RPMI8226 (cell line): ENCODE measurements around the gene CFAP46.
A peak's percentile ranks its signal among the peaks of the same experiment; 100 is the strongest.
"Not testable (repeated sequence)": the region's sequence is repeated elsewhere in the genome, so short reads cannot be mapped to it uniquely, and the experiment has no call there.

Experiments
- DNase-seq: peaks from one replicate; pipeline ENCODE4 v3.0.0-alpha.2; 2015

CFAP46 gene

DNA sequence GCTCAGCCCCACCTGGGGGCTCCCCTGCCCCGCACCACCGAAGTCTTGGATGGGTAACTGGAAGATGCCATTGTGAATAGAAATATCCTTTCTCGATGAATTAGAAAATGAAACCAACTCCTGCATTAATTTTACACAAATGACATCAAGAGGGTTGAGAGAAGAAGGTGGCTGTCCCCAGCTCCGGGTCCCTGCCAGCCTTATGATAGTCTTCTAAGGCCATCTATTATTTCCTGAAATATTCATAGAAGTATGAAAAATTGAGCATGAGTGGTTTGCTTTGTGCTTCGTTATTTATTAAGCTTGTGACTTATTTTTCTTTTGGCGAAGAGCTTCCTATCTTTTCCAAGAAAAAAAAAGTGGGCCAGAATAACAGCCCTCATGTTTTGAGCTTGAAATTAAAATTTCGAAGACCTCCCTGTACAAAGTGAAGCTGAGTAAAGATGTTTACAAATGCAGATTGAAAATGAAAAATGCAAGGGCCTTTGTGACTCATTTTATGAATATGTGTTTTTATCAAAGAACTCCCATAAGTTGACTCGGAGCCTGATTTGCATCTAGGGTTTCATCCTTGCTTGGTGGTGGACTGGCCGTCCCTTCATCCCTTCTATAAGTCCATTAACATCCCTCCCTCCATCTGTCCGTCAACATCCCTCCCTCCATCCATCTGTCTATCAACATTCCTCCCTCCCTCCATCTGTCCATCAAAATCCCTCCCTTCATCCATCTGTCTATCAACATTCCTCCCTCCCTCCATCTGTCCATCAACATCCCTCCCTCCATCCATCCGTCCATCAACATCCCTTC, 20.5 kb upstream of the CFAP46 start:
- DNase-seq, result no peak

DNA sequence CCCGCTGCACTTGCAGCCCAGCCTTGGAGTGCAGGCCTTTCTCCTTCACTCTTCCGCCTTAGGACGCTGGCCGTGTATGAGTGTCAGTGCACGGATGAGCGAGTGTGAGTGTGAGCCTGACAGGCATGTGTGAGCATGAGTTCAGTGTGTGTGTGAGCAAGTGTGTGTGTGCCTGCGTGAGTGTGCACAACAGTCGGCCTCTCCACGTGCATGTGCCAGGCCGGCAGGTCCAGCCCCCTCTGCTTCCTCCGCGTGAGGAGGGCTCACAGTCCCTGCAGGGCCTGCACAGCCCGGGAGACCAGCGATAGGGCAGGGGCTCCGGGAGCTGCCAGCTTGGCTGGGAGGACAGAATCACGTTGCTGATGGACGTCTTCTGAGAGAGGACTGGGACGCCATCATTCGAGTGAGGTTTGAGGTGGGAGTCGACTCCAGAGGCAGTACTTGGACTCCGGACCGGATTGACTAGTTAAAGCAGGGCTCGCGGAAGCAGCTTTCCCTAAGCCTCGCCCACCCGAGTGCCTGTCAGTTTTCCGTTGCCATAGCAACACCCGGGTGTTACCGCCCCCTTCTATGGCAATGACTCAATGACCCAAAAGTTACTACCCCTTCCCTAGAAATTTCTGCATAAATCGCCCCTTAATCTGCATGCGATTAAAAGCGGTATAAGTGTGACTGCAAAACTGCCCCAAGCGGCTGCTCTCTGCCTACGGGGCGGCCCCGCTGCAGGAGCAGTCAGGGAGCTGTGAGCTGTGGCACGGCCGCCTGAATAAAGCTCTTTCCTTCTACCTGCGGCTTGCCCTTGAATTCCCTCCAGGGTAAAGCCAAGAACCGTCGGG, 19.6 kb upstream of the CFAP46 start:
- peak; percentile 7 for DNase-seq

DNA sequence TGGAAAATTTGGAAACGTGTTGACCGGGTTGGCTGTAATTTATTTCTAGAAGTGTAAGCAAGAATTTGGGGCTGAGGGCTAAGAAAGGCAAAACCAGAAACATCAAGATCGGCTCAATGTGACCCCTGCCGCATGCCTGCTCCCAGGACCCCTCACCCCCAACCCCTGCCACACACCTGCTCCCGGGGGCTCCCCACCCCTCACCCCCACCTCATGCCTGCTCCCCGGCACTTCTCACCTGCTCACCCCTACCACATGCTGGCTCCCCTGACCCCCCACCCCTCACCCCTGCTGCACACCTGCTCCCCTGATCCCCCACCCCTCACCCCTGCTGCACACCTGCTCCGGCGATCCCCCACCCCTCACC, 19.0 kb upstream of the CFAP46 start:
- no peak for DNase-seq

DNA sequence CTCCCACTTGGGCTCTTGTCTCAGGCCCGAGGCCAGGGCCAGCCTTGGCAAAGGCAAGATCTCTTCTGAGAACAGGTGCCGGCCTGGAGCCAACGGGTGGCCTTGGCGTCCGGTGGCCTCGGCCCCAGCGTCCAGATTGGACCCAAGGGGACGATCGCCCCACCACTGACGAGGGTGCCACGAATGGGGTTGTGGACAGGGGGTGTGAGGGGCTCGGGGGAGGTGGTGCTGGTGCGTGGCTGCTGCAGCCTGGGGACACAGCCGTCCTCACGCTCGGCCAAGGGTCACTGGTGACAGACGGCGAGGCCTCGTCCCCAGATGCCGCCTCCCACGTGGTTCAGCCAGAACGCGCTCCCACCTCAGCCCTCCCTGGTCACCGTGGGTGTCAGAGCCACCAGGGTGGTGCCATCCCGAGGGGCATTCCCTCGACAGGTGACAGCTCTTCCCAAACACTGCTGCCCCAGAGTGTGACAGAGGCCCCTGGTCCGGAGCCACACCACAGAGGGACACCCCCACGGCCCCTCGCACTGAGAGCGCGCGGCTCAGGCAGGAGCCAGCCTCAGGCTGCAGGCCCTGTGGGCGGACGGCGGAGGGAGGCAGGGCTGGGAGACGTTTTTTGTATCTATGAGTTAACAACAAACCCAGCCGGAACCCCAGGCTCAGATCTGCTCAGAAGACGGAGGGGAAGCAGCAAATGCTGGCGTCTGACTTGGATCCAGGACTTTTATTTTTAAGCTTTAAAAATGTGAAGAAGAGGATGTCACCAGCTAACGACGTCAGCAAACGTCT, 18.5 kb upstream of the CFAP46 start:
- DNase-seq, result no peak

DNA sequence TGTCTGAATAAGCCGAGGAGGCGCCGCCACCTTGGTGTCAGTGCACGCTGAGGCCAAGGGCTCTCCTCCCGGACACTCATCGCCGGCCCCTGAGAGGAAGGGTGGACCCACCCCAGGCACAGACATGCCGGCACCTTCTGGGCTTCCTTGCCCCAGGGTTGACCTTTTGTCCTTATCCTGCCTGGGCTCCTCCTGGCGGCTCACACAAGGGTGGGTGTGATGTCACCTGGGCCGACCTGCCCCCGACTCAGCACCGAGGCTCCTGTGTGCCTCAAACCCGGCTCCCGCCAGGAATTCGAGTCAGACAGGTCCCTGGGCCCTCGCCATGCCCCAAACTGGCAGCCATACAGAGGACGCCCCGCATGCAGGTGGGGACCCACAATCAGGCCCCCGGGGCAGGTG, 17.7 kb upstream of the CFAP46 start:
- DNase-seq, result no peak

DNA sequence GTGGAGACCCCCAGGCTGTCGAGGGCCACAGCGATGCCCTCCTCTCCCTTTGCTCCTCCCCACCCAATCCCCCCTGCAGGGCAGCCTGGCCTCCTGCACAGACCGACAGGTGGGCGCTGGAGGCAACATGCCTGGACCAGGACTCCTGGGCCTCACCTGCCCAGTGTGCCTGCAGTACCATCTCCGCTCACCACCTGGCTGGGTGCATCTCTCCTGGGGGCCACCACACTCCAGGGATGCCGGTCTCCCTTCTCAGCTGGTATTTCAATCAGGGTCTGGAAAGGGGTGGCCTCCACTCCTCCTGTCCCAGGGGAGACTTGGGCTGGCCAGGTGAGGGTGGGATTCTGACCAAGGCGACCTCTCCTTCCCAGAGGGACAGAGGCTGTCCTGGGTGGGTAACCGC, 17.2 kb upstream of the CFAP46 start:
- no peak for DNase-seq

DNA sequence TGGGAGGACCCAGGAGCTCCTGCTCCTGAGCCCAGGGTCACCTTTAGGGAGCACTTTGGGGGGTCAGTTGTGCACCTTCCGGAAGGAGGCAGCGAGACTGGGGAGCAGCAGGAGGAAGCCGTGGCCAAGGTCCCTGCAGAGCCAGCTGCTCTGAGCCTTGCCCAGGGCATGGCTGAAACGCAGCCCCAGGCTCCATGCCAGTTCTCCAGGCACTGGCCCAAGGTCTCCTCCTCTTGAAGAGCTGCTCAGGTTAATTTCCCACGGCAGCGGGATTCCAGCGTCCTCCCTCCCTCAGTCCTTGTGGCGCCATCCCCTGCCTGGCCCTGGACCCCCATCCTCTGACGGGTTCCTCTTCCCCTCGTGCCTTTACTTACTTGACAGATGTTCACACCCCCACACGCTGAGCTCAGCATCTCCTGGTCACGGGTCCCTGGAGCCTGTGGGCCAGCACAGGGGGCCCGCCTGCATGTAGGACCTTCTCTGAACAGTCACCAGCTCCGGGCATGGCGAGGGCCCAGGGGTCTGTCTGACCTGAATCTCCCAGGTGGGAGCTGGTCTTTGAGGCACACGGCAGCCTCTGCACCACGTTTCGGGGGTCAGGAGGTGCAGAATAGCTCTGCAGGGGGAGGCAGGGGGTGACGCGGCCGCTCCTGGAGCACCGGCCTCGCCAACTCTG, 16.7 kb upstream of the CFAP46 start:
- DNase-seq, result no peak

DNA sequence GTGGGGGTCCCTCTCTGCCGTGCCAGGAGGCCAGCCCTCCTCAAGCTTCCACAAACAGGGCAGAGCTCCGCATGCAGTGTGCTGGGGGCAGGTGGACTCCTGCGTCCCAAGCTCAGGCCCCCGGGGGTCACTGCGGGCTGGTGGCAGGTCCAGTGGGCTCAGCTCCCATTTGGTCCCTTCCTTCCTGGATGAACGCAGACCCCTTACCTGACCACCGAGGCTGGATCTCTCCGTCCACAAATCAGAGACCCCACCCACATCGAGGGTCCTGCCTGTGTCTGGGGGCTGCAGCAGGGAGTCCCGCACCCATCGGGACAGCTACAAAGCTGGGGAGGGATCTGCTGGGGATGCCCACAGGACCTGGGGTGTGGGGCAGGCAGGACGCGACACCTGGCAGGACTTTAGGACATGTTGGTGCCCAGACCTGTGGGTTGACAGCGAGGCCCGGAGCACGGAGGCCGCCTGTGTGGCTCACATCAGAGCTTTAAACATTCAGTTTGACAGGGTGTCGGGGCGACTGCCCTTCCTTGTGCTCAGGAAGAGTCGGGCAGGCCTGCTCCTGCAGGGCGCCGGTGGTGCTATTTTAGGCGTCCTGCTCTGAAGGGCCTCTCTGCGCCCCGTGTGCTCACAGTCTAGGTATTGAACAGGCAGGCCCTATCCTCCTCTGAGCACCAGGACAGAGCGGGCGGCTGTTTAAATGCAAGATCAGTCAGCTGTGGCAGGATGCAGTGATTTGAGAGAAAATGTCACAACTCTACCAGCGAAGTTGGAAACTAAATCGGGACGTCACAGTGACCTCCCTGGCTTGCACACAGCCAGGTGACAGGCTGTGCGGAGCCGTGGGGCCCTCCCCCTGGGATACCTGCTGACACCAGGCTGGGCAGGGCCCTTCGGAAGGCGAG, 15.9 kb upstream of the CFAP46 start:
- DNase-seq, result no peak

DNA sequence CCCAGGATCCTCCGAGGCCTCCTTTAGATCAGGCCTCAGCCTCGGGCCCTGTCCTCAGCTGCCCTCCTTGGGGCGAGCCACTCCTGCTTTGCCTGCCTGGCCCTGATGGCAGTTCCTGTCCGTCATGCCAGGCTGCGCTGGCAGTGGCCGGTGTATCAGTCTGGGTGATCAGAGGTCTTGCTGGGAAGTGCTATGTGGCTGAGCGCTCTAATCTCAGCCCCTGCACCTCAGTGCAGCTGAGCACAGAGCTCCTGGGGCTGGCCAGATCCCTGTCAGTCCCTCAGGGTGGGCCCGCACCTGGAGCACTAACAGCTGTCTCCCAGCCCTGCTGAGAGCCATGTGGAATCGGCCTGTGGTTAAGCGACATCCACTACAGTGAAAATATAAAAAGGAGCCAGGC, 14.8 kb upstream of the CFAP46 start:
- DNase-seq, result no peak

DNA sequence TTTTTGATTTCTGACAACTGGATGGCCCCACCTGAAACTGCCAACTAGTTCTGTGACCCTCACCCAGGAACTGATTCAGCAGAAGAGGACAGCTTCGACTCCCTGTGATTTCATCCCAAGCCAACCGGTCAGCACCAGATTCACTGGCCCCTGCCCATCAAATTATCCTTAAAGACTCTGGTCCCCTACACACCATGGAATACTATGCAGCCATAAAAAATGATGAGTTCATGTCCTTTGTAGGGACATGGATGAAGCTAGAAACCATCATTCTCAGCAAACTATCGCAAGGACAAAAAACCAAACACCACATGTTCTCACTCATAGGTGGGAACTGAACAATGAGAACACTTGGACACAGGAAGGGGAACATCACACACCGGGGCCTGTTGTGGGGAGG, 13.9 kb upstream of the CFAP46 start:
- DNase-seq, result not testable (repeated sequence)

DNA sequence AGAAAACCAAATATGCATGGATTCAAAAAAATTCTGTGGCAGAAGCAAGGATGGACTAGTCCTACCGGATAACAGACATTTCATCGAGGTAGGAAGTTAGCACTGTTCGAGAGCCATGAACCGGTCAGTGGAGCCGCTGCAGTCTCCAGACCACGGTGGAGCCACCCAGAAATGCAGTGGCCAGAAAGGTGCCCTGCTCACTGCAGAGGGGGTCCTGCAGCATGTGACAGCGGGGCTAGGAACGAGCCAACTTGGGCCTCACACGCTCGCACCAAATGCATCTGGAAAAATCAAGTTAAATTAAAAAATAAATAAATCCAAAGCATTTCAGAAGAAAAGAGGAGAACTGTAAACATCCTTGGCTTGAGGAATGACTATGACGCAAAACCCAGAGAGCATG, 13.1 kb upstream of the CFAP46 start:
- DNase-seq, result no peak

DNA sequence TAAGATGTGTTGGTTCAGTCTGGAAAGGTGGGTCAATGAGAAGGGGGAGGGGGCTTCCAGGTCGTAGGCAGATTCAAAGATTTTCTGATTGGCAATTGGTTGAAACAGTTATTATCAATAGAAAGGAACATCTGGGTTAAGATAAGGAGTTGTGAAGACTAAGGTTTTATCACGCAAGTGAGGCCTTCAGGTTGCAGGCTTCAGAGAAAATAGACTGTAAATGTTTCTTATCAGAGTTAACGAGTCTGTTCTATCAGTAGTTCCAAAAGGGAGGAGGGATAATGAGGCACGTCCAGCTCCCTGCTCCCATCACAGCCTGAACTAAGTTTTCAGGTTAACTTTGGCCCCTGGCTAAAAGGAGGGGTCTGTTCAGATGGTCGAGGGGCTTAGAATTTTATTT, 11.1 kb upstream of the CFAP46 start:
- DNase-seq, result no peak

DNA sequence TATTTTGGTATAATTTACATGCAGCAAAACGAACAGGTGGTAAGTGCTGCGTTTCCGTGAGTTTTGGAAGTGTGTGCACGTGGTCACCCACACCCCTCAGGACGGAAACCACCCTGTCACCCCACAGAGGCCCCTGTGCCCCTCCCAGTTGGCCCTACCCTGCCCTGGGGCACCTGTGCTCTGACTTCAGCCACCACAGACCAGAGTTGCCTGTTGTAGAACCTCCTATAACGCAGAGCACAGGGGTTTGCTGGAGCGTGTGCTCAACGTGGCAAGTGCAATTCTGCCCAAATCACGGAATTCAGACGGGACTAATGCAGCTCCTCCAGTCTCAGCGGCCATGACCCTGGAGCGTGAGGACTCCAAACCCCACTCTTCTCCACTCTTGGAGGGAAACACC, 9.6 kb upstream of the CFAP46 start:
- peak; percentile 33 for DNase-seq

DNA sequence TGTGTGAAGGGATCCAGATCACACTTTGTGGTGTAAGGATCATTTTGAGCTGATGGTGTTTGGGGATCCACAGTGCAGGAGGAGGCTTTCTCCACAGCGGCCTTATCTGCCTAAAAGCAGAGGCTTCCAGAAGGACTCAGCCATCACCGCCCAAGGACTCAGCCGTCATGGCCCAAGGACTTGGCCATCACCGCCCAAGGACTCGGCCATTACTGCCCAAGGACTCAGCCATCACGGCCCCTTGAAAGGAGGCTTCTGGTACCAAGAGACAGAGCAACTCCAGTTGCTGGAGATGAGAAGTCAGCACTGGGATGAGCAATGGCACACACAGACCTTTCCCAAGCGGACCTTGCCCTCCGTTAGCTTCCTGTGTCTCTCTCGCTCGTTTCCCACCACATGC, 6.0 kb upstream of the CFAP46 start:
- no peak for DNase-seq

DNA sequence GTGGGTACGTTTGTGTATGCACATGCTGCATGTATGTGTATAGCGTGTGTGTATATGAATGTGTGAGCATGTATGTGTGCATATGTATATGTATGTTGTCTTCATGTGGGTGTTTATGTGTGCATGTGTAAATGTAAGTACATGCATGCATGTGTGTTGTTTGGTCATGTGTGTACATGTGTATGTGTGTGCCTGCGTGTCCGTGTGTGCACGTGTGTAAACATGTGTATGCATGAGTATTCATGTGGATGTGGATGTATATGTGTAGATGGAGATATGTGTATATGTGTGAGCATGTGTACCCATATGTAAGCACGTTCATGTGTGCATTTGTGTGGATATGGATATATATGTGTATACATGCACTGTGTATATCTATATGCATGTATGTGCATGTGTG, 5.5 kb upstream of the CFAP46 start:
- DNase-seq, result no peak

DNA sequence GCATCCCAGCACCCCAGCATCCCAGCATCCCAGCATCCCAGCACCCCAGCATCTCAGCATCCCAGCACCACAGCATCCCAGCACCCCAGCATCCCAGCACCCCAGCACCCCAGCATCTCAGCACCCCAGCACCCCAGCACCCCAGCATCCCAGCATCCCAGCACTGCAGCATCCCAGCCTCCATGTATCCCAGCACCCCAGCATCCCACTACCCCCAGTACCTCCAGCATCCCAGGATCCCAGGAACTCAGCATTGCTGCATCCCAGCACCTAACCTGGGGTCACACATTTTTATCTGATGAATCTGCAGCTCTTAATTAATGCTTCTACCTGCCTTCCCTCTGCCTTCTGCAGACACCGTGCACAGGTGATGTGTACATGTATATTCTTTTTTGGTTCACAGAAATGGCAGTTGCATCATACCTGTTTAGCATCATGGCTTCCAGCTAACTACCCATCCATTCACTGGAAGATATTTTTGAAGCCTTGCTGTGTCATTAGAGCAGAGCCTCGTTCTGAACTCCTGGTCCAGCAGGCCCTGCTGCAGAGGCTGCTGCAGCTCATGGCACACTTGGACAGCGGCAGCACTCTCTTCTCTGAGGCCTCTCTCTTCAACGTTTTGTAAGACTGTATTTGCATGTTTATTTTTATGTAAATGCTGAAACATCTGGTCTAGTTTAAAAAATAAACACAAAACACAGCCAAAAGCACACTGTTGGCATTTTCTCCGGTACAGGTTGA, 4.6 kb upstream of the CFAP46 start:
- no peak for DNase-seq

DNA sequence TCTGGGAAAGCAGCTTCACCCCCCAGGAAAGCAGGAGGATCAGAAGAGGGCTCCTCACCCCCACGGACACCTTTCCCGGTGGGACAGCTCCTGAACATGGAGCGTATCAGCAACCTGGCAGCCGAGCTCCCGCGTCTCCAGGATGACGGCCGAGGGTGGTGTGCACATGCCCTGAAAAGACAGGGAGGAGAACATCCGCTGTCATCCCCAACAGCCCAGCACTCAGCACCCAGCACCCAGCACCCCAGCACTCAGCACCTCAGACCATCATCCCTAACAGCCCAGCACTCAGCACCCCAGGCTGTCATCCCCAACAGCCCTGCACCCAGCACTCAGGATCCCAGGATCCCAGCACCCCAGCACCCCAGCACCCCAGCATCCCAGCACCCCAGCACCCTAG, 3.9 kb upstream of the CFAP46 start:
- no peak for DNase-seq

DNA sequence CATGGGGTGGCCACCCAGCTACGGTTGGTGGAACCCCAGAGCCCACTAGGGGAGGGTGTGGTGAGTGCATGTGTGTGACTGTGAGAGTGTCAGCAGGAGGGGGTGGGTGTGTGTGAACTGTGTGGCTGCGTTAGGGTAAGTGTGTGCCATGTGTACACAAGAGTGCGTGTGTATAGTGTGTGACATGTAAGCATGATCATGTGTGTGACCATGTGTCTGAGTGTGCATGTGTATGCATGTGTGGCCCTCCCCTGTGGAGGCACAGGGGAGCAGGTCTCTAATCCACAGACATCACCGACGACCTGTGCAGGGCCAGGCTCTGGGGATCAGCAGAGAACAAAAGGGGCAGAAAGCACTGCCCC, 3.5 kb upstream of the CFAP46 start:
- DNase-seq, result no peak

DNA sequence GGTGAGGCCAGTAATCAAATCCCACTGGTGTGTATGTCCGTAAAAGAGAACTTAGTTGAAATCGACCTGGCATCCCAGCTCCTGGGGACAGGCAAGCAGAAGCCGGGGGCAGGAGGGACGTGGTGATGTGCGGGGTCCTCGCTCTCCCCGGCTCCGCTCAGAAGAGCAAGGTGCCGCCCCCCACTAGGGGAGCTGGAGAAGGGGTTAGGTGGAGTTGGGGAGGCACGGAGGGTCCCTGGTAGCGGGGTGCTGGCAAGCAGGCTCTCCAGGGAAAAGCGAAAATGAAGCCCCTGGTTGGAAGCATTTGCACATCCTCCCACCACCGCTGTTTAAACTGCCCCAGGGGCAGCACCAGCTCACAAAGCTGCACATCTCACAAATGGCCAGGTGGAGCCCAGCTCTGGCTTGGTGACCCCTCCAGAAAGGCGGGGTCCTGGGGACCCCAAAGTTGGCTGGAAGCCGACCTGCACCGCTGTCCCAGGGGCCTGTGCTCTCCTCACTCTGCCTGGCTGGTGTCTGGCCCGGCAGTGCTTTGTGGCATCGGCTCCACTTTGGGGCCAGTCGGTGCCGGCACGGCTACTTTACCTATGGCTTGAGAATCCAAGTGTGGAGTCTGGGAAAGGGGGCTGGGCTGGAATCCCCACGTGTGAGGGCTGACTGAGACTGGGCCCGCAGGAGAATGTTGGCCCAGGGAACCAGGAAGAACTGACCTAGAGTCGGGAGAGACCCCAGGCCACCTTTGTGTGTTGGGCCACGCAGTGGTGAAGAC, 2.9 kb upstream of the CFAP46 start:
- no peak for DNase-seq

DNA sequence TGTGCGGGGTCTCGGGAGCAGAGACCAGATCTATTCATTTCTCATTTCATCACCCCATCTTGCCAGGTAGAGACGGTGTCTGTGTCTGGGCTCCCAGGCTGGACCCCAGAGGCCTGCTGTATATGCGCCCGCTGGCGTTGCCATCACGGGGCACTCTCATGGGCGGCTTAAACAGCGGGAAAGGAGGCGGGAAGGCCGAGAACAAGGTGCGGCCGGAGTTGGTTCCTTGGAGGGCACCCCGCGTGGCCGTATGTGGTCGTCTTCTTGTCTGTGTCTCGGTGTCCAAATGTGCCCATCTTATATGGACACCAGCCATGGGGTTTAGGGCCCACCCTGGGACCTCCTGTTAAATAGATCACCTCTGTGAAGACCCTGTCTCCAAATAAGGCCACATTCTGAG, 2.1 kb upstream of the CFAP46 start:
- no peak for DNase-seq
